KMS-11 (cell line): Measurements from ENCODE around the gene KCTD21.

Source experiments
- H2AFZ ChIP-seq: fragments of 200-600 bp; sonication (generic); 2 replicates; pipeline ENCODE4 v1.6.1; 2016; ENCODE audit warnings: antibody characterized with exemption, mixed run types, low read depth
- H3K27ac ChIP-seq: fragments of 200-600 bp; sonication (generic); 2 replicates; pipeline ENCODE4 v1.6.1; 2016; ENCODE audit warnings: mild to moderate bottlenecking, mixed run types
- H3K27me3 ChIP-seq: fragments of 200-600 bp; sonication (generic); 2 replicates; pipeline ENCODE4 v1.6.1; 2017; ENCODE audit warnings: mild to moderate bottlenecking, low read depth, mixed run types, moderate library complexity; ENCODE audit not compliant: insufficient read depth
- H3K36me3 ChIP-seq: fragments of 200-600 bp; sonication (generic); 2 replicates; pipeline ENCODE4 v1.6.1; 2017; ENCODE audit warnings: mild to moderate bottlenecking, mixed run types; ENCODE audit not compliant: insufficient read depth
- H3K4me1 ChIP-seq: fragments of 200-600 bp; sonication (generic); 2 replicates; pipeline ENCODE4 v1.6.1; 2016; ENCODE audit warnings: mild to moderate bottlenecking, low read depth, mixed run types; ENCODE audit not compliant: poor library complexity, severe bottlenecking
- H3K4me2 ChIP-seq: fragments of 200-600 bp; sonication (generic); 2 replicates; pipeline ENCODE4 v1.7.0; 2016; ENCODE audit warnings: mild to moderate bottlenecking, mixed run types
- H3K4me3 ChIP-seq: fragments of 200-600 bp; sonication (generic); IDR thresholded peaks from 2 replicates; pipeline ENCODE4 v1.6.1; 2017; ENCODE audit warnings: low read depth, low read length, mixed read lengths; ENCODE audit not compliant: insufficient read depth
- H3K79me2 ChIP-seq: fragments of 200-600 bp; sonication (generic); 2 replicates; pipeline ENCODE4 v1.6.1; 2016; ENCODE audit warnings: low read depth, mixed run types; ENCODE audit not compliant: insufficient read depth
- H3K9ac ChIP-seq: fragments of 200-600 bp; sonication (generic); 2 replicates; pipeline ENCODE4 v1.6.1; 2016; ENCODE audit warnings: mild to moderate bottlenecking, mixed run types
- H4K20me1 ChIP-seq: fragments of 200-600 bp; sonication (generic); 2 replicates; pipeline ENCODE4 v1.6.1; 2016; ENCODE audit warnings: mild to moderate bottlenecking, mixed run types; ENCODE audit not compliant: insufficient read depth
- TF ChIP-seq, protein P1 (sequence below): fragments of 200-600 bp; sonication (generic); conservative IDR thresholded peaks from 2 replicates; pipeline ENCODE4 v1.6.1; 2017; ENCODE audit warnings: low read depth, mild to moderate bottlenecking, antibody characterized with exemption, low read length, moderate library complexity, mixed read lengths

KCTD21 gene

DNA sequence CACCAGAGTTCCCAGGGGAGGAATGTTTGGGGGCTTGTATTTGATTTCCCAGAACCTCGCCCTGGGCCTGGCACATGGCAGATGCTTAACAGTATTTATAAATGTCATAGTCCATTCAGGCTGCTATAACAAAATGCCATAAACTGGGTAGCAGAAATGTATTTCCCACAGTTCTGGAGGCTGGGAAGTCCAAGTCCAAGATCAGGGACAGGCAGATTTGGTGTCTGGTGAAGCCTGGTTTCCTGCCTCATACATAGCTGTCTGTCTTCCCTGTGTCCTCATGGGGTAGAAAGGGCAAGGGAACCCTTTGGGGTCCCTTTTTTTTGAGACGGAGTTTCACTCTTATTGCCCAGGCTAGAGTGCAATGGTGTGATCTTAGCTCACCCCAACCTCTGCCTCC is 24.0 kb downstream of the KCTD21 start:
- H3K9ac ChIP-seq, result no peak overlapping the region
- TF ChIP-seq, protein P1, sequence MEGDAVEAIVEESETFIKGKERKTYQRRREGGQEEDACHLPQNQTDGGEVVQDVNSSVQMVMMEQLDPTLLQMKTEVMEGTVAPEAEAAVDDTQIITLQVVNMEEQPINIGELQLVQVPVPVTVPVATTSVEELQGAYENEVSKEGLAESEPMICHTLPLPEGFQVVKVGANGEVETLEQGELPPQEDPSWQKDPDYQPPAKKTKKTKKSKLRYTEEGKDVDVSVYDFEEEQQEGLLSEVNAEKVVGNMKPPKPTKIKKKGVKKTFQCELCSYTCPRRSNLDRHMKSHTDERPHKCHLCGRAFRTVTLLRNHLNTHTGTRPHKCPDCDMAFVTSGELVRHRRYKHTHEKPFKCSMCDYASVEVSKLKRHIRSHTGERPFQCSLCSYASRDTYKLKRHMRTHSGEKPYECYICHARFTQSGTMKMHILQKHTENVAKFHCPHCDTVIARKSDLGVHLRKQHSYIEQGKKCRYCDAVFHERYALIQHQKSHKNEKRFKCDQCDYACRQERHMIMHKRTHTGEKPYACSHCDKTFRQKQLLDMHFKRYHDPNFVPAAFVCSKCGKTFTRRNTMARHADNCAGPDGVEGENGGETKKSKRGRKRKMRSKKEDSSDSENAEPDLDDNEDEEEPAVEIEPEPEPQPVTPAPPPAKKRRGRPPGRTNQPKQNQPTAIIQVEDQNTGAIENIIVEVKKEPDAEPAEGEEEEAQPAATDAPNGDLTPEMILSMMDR, result no peak
- H3K27me3 ChIP-seq, result no peaks in the 10 kb centered on the region
- H3K4me3 ChIP-seq, result no peak overlapping the region
- H3K36me3 ChIP-seq, result no peaks in the 10 kb centered on the region
- no peak overlapping the region for H3K4me2 ChIP-seq
- H2AFZ ChIP-seq, result no peak overlapping the region
- no peaks in the 10 kb centered on the region for H4K20me1 ChIP-seq
- H3K4me1 ChIP-seq, result no peaks in the 10 kb centered on the region
- H3K79me2 ChIP-seq, result no peaks in the 10 kb centered on the region
- no peak overlapping the region for H3K27ac ChIP-seq

DNA sequence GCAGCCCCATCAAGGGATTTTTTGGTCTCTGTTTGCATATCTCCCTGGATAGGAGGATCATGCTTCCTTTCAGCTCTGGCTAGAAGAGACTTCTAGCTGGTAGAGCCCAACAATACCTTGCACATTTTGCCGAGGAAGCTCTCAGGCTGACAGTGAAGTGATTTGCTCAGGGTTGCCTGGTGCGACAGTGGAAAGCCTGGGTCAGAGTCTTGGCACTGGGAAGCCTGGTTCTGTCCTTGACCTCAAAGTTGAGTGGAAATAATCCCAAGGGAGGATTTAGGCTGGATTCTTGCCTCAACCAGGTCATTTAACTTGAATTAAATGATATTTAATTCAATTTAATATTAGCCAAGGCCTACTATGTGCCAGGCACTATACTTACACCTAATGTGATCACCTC is 24.6 kb downstream of the KCTD21 start:
- H2AFZ ChIP-seq, result no peak overlapping the region
- no peak overlapping the region for H3K4me3 ChIP-seq
- H3K4me1 ChIP-seq, result no peaks in the 10 kb centered on the region
- no peak overlapping the region for H3K4me2 ChIP-seq
- H4K20me1 ChIP-seq, result no peaks in the 10 kb centered on the region
- no peak overlapping the region for H3K27ac ChIP-seq
- H3K9ac ChIP-seq, result no peak overlapping the region
- TF ChIP-seq, protein P1, result no peak
- H3K79me2 ChIP-seq, result no peaks in the 10 kb centered on the region
- no peaks in the 10 kb centered on the region for H3K36me3 ChIP-seq
- no peaks in the 10 kb centered on the region for H3K27me3 ChIP-seq

DNA sequence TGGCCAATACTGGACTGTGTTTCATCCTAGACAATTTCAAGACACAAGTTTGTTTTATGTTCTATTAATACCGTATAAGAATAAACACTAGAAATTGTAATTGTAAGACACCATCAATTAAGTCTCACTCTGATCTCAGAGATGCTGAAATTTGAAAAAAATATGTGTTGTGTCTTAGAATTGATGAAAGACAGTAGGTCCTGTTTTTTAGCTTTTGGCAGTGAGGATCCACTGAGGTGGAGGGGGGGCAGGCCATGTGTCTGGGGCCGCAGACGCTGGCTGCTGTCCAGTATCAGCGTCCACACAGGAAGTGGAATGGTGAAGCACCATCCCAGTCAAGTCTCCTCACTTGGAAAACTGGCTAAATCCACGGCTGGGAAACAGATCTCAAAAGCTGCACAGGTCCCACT is 26.5 kb downstream of the KCTD21 start:
- H4K20me1 ChIP-seq, result no peaks in the 10 kb centered on the region
- no peak overlapping the region for H3K27ac ChIP-seq
- H3K36me3 ChIP-seq, result no peaks in the 10 kb centered on the region
- H3K4me3 ChIP-seq, result no peak overlapping the region
- H3K27me3 ChIP-seq, result no peaks in the 10 kb centered on the region
- H3K4me1 ChIP-seq, result no peaks in the 10 kb centered on the region
- no peak overlapping the region for H3K4me2 ChIP-seq
- no peak overlapping the region for H2AFZ ChIP-seq
- H3K79me2 ChIP-seq, result no peaks in the 10 kb centered on the region
- H3K9ac ChIP-seq, result no peak overlapping the region
- TF ChIP-seq, protein P1, result no peak

DNA sequence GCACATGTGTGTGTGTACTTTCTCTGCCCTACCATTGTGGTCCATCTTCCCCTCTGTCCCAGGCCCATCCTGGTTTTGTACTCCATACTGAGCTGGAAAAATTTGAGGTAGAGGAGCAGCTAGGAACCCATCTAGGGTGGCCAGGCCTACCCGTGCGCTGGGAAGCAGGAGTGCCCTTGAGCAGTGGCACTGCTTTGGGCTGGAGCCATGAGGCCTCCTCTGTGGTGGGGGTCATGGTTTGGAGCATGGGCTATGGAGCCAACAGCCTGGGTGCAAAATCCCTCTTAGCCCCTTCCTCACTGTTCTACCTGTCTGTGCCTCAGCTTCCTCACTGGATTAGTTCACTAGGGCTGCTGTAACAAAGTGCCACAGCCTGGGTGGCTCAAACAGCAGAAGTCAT is 27.1 kb downstream of the KCTD21 start:
- no peak overlapping the region for H2AFZ ChIP-seq
- H3K4me3 ChIP-seq, result no peak overlapping the region
- no peaks in the 10 kb centered on the region for H3K27me3 ChIP-seq
- TF ChIP-seq, protein P1, result no peak
- H3K36me3 ChIP-seq, result no peaks in the 10 kb centered on the region
- H3K9ac ChIP-seq, result no peak overlapping the region
- H3K4me1 ChIP-seq, result no peaks in the 10 kb centered on the region
- H3K4me2 ChIP-seq, result no peak overlapping the region
- no peaks in the 10 kb centered on the region for H3K79me2 ChIP-seq
- H3K27ac ChIP-seq, result no peak overlapping the region
- no peaks in the 10 kb centered on the region for H4K20me1 ChIP-seq
